Fibroblast of upper back skin (primary cell): ENCODE results near the gene PRKN.

ENCODE experiments used
- DNase-seq: peaks from one replicate; pipeline ENCODE4 v3.0.0-alpha.2; 2013

PRKN gene

DNA sequence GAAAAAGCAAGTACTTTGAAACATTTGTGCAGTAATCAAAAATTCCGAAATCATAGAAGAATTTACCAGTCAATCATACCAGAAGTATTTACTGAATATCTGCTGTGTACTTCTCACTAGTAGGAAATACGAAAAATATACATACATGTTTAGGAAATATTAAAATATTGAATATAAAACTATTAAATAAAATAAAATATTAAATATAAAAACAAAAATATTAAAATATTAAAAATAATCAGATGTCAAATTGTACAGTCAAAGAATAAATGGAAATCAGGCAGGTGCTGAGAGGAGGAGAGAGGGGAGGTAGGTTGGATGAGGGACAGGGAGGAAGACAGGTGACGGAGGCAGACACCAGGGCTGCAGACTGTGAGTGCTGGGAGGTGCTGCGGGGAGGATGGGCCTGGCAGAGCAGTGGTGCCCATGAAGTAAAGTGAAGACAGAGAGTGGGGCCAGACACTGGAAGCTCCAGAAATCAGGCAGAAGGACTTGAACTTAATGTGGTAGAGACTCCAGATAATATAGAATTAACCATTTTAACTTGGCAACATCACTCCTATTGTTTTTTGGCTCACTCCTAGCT is 55.9 kb downstream of the PRKN start:
- DNase-seq = no peak

- no peak for DNase-seq
Measured at GRCh38 chr6:162670345-162670744, 57.2 kb downstream of the PRKN start.

GRCh38 chr6:162666246-162666645 is 61.3 kb downstream of the PRKN start:
- no peak for DNase-seq

GRCh38 chr6:162653808-162654207 is 73.8 kb downstream of the PRKN start:
- no peak for DNase-seq

DNA sequence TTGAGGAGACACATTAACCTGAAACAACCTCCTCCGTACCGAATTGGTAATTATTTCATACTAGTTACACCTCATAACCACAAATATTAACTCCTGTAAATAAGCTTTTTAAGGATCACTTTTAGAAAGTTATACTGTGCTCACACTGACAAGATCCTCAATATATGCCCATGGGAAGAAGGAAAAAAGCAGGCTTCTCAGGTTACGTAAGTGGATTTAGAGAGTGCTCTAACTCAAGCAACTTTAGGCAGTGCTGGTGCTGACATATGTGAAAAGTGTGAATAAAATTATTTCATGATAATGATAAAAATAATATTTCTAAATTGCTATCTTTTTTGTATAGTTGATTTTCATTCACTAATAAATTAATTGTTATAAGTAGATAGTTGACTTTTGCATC is 76.1 kb downstream of the PRKN start:
- no peak for DNase-seq

GRCh38 chr6:162649271-162649670 is 78.3 kb downstream of the PRKN start:
- DNase-seq = no peak

DNA sequence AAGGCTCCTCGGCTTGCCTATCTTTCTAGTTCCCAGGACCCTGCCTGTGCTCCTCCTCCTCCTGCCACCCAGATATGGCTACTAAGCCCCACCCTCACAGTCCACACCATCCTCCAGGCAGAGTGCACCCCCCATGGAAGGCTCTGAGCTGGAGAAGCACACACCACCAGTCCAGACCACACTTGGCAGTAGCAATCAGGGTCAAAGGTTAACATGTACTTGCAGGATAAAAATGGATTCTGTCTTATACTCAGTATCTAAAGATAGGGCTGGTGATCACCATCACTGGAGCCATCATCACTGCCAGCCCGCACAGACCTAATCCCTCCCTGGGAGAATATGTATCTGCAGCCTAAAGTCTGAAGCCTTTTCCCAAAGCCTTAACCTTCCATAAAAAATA is 83.4 kb downstream of the PRKN start:
- DNase-seq = no peak

DNA sequence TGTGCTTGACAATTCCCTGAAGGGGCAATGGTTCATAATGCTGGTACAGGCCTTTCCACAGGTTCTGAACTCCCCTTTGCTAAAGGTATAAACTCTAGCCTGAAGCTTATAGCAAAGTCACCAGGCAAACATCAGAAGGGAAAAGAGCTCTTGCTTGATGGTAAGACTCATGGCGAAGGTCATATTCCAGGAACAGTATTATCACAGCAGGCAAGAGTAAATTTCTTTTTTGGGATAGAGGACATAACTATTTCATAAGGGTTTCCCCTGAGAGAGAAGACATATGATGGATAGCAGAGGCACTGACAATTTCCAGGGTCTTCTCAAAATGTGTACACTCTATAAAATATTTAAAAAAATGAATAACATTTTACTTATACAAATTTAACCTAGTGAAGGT is 86.8 kb downstream of the PRKN start:
- DNase-seq = no peak

GRCh38 chr6:162639951-162640350 is 87.6 kb downstream of the PRKN start:
- DNase-seq = no peak

GRCh38 chr6:162638931-162639574 is 88.5 kb downstream of the PRKN start:
- DNase-seq = no peak

DNA sequence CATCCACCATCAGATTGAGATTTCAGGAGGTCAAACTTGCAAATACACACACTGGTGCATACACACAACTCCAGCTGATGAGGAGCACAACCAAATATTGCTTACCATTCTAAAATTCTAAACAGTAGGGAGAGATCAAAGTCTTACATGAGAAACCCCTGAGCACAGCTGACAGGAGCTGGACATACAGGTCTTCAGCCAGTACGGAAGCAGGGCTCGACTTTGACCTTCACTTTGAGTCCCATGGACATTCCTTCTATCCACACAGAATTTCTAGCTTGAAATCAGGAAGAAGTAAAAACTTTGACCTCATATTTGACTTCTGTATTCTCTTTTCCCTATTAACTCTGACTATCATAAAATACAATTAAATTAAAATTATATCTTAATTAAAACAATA is 90.2 kb downstream of the PRKN start:
- no peak for DNase-seq

- DNase-seq = no peak
Measured at GRCh38 chr6:162636167-162636566, 91.4 kb downstream of the PRKN start.

- DNase-seq = no peak
Measured at GRCh38 chr6:162631546-162631945, 96.0 kb downstream of the PRKN start.

- DNase-seq = no peak
Measured at GRCh38 chr6:162630069-162630468, 97.5 kb downstream of the PRKN start.

GRCh38 chr6:162627825-162628224 is 99.7 kb downstream of the PRKN start:
- DNase-seq = no peak

DNA sequence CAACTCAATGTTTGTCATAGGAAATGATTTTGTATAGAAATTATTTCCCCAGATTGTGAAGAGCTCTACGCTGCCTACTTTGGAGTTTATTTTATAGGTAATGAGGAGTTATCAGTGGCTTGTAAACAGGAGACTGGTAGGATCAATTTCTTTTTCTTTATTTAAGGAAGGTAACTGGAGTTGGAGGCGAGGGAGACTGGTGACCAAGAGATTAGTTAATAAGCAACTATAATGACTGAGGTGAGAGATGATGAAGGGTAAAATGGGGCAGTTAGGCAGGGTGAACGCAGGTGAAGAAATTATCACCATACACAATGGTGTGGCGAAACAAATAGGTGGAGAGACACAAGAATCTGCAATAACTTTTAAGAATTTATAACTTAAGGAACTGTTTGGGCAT is 100.2 kb downstream of the PRKN start:
- DNase-seq = no peak

DNA sequence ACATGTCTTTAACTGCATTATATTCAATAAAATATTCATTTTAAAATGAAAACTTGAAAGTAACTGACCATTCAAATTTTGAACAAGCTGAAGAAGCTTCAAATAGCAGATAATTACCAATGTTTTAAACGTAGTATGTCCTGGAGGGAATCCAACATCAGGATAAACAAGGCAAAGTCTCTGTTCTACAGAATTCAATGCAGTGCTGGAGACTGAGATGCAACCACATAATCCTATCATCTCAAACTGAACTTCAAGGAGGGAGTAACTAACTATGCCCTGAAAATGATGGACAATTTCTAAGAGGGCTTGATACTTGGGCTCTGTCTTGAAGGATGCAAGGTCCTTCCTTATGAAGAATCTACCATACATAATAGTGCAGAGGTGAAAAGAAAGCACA is 100.7 kb downstream of the PRKN start:
- DNase-seq = no peak

DNA sequence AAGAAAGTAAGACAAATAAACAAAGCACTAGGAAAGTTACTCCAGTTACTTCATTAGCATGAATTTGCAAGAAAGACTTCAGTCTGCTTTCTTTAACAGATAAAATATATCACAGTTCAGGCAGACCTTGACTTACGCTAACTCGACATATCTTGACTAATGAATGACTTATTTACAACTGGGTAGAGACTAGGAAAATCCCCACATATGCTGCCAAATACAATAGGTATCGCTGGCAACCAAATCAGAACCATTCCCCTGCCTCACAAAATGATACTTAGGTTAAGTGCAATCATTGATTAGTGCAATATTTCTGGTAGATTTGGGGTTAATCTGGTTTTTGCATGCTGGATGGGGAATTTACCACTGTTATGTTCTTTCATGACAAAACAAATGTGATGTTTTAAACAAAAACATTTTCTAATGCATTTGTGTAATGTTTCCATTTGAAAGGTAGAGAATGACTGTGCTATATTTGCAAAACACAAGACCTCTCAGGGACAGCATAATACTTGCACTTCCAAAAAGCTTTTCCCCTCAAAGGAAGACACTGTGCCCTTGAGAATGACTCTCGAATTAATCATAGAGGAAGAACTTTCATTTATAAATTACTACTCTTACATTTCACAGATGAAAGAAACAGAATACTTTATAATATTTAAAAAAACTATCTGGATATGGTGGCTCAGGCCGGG is 101.6 kb downstream of the PRKN start:
- DNase-seq = no peak

DNA sequence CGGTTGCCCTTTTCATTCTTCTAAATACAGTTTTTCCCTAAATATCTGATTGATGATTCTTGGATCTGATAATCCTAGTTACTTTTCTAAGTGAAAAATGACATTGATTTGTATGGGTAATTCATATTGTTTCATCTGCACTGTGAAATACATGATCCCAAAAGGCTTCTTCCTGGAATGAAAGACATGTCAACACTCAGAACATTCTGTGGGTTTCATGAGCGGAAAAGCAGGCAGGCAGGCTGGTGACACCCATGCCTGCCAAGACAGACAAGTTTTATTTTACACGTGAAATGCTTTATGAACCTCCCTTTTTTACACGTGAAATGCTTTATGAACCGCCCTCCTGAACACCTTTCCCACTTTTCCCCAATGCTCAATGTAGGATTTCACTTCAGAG is 105.0 kb downstream of the PRKN start:
- no peak for DNase-seq

DNA sequence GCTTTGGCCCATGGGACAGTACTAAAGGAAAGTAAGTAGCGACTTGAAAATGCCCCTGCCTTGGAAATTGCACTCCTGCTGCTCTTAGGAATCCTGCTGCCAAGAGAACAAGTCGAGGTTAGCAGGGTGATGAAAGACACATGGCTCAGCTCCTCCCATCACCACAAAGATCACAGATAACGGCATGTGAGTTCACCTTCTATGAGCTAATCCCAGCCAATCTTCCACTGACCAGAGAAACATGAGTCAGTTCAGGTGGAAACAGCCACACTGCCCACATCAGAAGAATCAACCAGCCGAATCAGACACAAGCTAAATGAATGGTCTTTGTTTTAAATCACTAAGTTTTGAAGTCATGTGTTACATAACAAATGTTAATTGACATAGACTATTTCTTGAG is 106.3 kb downstream of the PRKN start:
- DNase-seq = peak; percentile 52

DNA sequence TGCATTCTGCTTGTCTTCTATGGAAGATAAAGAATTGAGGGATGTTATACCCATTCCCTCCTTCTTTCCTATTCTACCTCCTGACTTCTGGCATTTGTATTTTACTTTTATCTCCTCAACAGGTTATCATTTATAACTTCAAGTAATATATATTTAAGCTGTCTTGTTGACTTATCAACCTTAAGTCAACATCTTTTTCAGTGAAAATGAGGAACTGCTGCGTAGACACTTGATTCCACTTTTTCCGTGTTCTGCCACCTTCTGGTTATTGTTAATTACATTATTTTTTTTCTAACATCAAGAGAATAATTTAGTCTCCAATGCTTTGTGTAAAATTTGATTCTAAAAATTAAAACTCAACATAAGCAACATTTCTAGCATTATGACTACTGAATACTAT is 107.5 kb downstream of the PRKN start:
- DNase-seq = no peak

- DNase-seq = no peak
Measured at GRCh38 chr6:162618448-162619002, 109.0 kb downstream of the PRKN start.

DNA sequence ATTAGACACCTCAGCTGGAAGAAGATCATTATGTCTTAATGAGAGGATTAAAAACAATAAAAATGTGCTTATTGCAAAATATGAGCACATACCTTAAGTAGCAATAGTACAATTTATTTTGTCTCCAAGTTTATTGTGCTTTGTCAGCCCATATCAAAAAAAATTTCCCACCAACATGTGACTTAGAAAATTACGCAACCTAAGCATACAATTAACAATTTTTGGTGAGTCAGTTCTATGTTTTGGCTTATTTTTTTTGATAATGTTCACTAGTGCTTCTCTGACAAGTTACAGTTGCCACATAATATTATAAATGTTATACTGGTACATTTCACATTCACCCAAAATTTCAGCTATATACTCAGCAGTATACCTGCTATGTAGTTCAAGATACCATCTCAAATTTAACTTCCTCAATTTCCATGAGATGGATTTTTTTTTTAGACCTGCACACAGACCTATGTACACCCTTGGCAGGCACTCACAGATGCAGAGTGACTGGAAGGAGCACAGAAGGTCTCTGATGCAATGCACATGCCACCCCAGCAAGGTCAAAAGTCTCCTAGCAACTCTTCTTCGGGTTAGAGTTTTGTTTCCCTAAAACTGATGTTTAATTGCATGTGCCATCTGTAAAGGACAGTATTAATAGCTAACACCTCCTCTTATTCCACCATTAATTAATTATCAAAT is 112.4 kb downstream of the PRKN start:
- no peak for DNase-seq

- no peak for DNase-seq
Measured at GRCh38 chr6:162613310-162613709, 114.3 kb downstream of the PRKN start.
